NOMO-1 treated with dmso at 0.1 percent for 144 hours (cell line): ENCODE measurements around the gene ME3.

ENCODE experiments used
- DNase-seq: peaks from one replicate; lab custom pipeline; 2025; ENCODE audit not compliant: unreplicated experiment; lab: John Stamatoyannopoulos, UW

ME3 gene

GRCh38 chr11:86469491-86470388, 202.7 kb downstream of the ME3 start:
- DNase-seq: no peak

GRCh38 chr11:86468169-86468568, 204.2 kb downstream of the ME3 start:
- DNase-seq: no peak

GRCh38 chr11:86464509-86465221, 207.8 kb downstream of the ME3 start:
- DNase-seq: no peak

DNA sequence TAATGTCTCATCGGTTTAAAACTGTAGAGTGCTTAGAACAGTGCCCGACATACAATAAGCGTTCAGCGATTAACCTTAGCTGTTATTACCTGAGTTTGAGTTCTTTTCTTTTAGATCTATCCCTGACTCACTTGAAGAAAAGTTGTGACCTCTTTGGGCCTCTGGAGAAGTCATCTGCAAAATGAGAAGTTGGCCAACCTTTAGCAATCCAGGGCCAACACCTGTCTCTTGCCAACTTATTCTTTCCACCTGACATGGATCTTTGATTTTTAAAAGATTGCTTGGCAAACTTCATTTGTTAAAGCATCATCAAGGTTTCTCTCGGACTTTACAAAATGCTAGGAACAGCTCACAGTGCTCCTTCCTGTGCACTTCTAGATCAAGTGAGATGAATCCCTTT, 208.5 kb downstream of the ME3 start:
- DNase-seq: no peak

- DNase-seq: no peak
These were observed 209.3 kb downstream of the ME3 start for GRCh38 chr11:86463120-86463519.

DNA sequence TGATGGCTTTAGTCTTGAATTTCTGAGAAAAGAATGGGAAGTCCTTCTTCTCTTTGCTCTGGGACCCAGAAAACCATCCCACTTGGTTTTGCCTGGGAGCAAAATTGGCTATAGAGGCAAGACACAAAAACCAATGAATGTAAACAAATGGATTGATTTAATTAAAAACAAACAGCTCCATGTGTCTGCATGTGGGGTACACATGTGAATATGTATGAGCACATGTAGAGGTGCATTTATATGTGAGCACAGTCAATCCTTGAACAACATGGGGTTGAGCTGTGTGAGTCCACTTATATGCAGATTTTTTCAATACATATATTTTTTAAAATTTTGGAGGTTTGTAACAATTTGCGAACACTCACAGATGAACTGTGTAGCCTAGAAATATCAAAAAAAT, 210.5 kb downstream of the ME3 start:
- DNase-seq: no peak

GRCh38 chr11:86460461-86461385, 211.7 kb downstream of the ME3 start:
- no peak for DNase-seq

DNA sequence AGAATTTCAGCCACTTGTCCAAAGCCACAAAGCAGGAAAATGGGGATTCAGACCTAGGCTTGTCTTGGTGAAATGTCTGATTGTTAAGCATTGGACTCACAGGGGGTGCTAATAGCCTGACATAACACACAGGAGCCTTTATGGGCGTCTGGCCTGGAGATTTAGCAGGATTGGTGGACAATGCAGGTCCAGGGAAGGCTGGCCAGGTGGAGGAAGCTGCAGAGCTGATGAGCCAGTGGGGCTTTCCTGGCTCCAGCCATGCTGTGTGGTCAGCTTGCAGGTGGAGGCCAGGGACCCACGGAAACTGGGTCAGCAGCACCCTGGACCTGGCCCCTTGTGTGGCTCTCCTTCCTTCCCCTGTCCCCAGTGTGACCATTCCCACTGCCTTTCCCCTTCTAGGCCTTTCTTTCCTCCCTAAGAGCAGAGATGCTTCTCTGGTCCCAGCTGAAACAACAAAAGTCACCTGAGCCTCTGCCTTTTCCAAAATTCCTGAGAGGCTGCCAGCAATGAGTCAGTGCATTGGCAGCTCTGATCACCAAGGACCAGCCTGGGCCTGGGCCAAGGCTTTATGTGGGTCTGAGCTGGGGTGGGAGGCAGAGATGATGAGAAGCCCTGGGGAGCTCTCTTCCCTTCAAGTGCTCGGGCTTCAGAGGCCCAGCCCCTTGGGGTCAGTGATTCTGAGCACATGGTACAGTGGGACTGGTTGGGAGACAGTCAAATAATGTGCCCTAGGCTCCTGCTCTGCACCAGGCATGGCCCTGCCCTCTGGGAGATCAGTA, 212.5 kb downstream of the ME3 start:
- no peak for DNase-seq

DNA sequence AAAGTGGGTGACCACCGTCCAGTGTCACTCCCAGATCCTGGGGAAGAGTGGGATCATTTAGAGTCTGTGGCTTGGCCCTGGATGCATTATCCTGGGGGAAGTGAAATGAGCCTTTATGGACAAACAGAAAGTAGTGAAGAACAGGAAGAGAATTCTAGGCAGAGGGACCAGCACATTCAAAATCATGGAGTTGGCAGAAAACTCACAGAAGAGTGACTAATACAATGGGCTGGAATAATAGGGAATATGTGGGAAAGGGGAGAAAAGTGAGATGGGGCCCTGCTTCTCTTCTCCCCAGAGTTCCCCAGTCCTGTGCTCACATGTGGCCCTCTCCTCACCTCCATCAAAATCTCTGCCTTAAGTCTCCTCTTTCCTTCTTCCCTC, 213.4 kb downstream of the ME3 start:
- DNase-seq: no peak

GRCh38 chr11:86458294-86459001, 214.0 kb downstream of the ME3 start:
- DNase-seq: no peak

GRCh38 chr11:86456075-86456939, 216.1 kb downstream of the ME3 start:
- peak; percentile 17 for DNase-seq

DNA sequence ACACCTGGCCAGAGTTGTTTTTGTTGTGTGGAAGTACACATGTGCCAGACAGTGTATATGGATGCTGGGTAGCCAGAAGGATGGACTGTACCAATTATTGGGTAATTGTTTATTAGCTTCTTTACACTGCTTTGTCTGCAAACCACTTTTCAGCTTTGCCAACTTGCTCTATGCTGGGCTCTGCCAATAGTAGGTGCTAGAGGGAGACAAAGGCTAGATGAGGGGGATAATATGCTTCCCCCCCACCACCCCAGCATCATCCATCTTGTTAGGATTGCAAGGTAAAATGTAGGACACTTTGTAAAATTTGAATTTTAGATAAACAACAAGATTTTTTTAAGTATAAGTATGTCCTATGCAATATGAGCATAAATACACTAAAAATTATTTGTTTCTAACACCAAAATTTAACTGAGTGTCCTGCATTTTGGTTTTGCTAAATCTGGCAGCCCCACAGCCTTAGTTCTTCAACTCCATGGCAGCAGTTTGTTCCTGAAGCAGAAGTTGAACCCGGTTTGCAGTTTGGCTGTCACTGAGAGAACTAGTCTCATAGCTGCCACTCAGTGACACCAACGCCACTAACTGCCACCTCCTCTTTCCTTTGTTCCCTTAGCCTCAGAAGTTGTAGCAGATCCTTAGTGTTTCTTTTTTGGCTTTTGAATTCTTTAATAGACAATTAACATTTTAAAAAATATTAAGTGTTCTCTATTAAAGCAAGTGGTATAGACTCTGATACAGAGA, 219.0 kb downstream of the ME3 start:
- DNase-seq: no peak

GRCh38 chr11:86449993-86450629, 222.3 kb downstream of the ME3 start:
- no peak for DNase-seq

DNA sequence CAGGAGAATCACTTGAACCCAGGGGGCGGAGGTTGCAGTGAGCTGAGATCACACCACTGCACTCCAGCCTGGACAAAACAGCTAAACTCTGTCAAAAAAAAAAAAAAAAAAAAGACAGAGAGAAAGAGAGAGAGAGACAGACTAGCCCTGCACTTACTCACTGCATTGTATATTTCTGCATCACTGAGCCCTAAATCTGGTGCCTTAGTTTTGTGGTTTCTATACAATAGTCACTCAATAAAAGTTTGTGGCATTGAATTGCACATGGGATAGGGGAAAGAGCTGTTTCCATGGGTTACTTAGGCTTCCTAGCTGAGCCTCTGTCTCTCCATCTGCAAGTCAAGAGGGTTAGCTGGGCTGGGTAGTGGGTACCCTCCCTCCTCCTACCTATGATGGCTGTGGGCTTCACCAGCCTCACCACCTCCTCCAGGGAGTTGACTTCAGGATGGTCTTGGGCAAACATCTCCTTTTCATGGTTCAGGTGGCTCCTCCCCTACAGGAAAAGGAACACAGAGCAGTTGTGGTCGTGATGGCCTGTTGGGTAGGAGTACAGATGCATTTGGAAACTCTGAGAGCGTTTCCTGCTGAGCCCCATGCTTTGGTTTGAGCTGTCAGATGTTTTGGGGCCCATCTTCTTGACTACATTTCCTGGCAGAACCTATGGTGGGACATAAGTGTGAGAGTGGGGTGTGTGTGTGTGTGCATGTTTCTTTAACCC, 224.5 kb downstream of the ME3 start:
- DNase-seq: no peak

GRCh38 chr11:86446924-86447285, 225.5 kb downstream of the ME3 start:
- DNase-seq: no peak

- DNase-seq: no peak
These were observed 226.1 kb downstream of the ME3 start for GRCh38 chr11:86446163-86446923.

- no peak for DNase-seq
These were observed 227.4 kb downstream of the ME3 start for GRCh38 chr11:86444981-86445380.
